Measurements from ENCODE around the gene TACC2. TPM values are rescaled to one million over a fixed set of nuclear protein-coding genes. Genes with fewer than 3 reads are reported as not detected.
A peak's percentile ranks its signal among the peaks of the same experiment; 100 is the strongest.
"Not testable (repeated sequence)": the region's sequence is repeated elsewhere in the genome, so short reads cannot be mapped to it uniquely, and the experiment has no call there.

TACC2 gene
- total and polyA plus RNA-seq, 4 donors, result 21.6 to 107 (median 64.9) TPM

GRCh38 chr10:122021828-122022227 is 32.9 kb downstream of the TACC2 start:
- Histone ChIP-seq H3K36me3 (ENCODE audit: control insufficient read depth, insufficient read depth, low read length) (no peaks in the 10 kb centered on the region), H3K9me3 (ENCODE audit: control insufficient read depth, insufficient read depth, low read length) (no peaks in the 10 kb centered on the region), H3K4me3 (ENCODE audit: low read depth, low read length) (no peak overlapping the region), H3K4me1 (ENCODE audit: control insufficient read depth, insufficient read depth, low read length) (peaks cover 5% of the 10 kb centered on the region), H3K27ac (ENCODE audit: low read depth, low read length) (no peak overlapping the region), H3K27me3 (ENCODE audit: control insufficient read depth, insufficient read depth, low read length) (peaks cover 11% of the 10 kb centered on the region)
- DNase-seq (ENCODE audit: low read depth in 4 of 6, low spot score in 6 of 6), result no peak
- WGBS (ENCODE audit: insufficient coverage), result 87% methylated on average over 5 of the region's 11 CpGs

DNA sequence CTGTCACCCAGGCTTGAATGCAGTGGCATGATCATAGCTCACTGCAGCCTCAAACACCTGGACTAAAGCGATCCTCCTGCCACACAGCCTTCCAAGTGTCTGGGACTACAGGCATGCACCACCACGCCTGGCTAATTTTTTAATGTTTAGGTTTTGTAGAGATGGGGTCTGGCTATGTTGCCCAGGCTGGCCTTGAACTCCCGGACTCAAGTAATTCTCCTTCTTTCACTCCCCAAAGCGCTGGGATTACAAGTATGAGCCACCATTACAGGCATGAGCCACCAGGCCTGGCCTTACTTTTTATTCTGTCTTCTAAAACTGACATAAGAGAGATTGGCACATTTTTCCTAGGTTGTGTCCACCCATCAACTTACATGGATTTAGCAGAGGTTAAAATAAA is 33.3 kb downstream of the TACC2 start:
- Histone ChIP-seq H3K4me3 (ENCODE audit: low read depth, low read length) (no peak overlapping the region), H3K27ac (ENCODE audit: low read depth, low read length) (no peak overlapping the region), H3K9me3 (ENCODE audit: control insufficient read depth, insufficient read depth, low read length) (no peaks in the 10 kb centered on the region), H3K27me3 (ENCODE audit: control insufficient read depth, insufficient read depth, low read length) (peaks cover 11% of the 10 kb centered on the region), H3K36me3 (ENCODE audit: control insufficient read depth, insufficient read depth, low read length) (no peaks in the 10 kb centered on the region), H3K4me1 (ENCODE audit: control insufficient read depth, insufficient read depth, low read length) (peaks cover 5% of the 10 kb centered on the region)
- DNase-seq (ENCODE audit: low read depth in 4 of 6, low spot score in 6 of 6), result no peak
- whole genome bisulfite sequencing (ENCODE audit: insufficient coverage), result 50% methylated on average over 2 of the region's 4 CpGs

DNA sequence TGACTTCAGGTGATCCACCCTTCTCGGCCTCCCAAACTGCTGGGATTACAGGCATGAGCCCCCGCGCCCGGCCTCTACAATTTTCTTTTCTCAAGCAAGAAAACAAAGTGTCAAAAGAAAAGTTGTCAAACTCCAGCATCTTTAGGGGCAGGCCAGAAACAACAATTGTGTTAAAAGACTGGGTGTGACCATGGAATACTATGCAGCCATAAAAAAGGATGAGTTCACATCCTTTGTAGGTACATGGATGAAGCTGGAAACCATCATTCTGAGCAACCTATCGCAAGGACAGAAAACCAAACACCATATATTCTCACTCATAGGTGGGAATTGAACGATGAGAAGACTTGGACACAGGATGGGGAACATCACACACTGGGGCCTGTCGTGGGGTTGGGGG is 34.3 kb downstream of the TACC2 start:
- H3K9me3 ChIP-seq (ENCODE audit: control insufficient read depth, insufficient read depth, low read length); DNase-seq (ENCODE audit: low read depth in 4 of 6, low spot score in 6 of 6); H3K36me3 ChIP-seq (ENCODE audit: control insufficient read depth, insufficient read depth, low read length); H3K27ac ChIP-seq (ENCODE audit: low read depth, low read length); H3K4me3 ChIP-seq (ENCODE audit: low read depth, low read length); H3K4me1 ChIP-seq (ENCODE audit: control insufficient read depth, insufficient read depth, low read length): not testable (repeated sequence)
- peaks cover 11% of the 10 kb centered on the region for H3K27me3 ChIP-seq (ENCODE audit: control insufficient read depth, insufficient read depth, low read length)
- WGBS (ENCODE audit: insufficient coverage), result 100% methylated on average over 3 of the region's 7 CpGs

- WGBS (ENCODE audit: insufficient coverage), result 0% methylated on average over 1 of the region's 8 CpGs
- DNase-seq (ENCODE audit: low read depth in 4 of 6, low spot score in 6 of 6), result peak in 2 of 6 donors; percentile 39 to 49
- Histone ChIP-seq H3K9me3 (ENCODE audit: control insufficient read depth, insufficient read depth, low read length) (no peaks in the 10 kb centered on the region), H3K27me3 (ENCODE audit: control insufficient read depth, insufficient read depth, low read length) (no peaks in the 10 kb centered on the region), H3K27ac (ENCODE audit: low read depth, low read length) (no peak overlapping the region), H3K4me1 (ENCODE audit: control insufficient read depth, insufficient read depth, low read length) (no peaks in the 10 kb centered on the region), H3K36me3 (ENCODE audit: control insufficient read depth, insufficient read depth, low read length) (no peaks in the 10 kb centered on the region), H3K4me3 (ENCODE audit: low read depth, low read length) (no peak overlapping the region)
Observed at GRCh38 chr10:122029499-122030199, 40.7 kb downstream of the TACC2 start.

- 80% methylated on average over 1 of the region's 7 CpGs for WGBS (ENCODE audit: insufficient coverage)
Observed at GRCh38 chr10:122030200-122030552, 41.2 kb downstream of the TACC2 start.

DNA sequence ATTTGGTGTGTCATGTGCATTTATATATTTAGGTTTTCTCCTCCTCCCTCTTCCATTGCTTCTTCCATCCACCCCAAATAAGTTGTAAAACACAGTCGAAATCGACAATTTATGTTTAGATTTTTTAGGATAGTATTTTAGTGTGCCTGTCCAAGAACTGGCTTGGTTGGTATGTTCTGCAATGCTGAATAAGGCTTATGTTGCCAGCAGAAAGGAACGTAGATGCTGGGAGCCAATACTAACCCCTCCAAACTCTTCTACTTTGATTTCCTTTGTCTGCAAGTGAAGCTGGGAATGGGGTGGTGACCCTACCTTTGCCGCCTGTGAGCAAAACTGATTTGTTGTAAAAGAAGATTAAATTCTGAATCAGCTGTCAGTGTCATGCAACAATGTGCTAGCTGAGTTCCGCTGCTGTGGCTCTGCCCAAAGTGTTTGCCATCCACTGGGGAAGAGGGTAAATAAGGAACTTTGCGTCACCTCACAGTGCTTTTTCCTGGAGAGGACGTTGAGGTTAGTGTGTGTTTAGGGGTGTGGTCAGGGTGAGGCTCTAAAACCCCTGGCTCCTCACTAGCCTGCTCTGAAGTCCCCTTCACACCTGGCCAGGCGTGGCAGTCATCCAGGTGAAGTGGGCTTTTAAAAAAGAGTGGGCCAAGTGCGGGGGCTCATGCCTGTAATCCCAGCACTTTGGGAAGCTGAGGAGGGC is 44.4 kb downstream of the TACC2 start:
- Histone ChIP-seq H3K36me3 (ENCODE audit: control insufficient read depth, insufficient read depth, low read length) (no peaks in the 10 kb centered on the region), H3K4me1 (ENCODE audit: control insufficient read depth, insufficient read depth, low read length) (no peaks in the 10 kb centered on the region), H3K27ac (ENCODE audit: low read depth, low read length) (no peak overlapping the region), H3K27me3 (ENCODE audit: control insufficient read depth, insufficient read depth, low read length) (no peaks in the 10 kb centered on the region), H3K4me3 (ENCODE audit: low read depth, low read length) (no peak overlapping the region), H3K9me3 (ENCODE audit: control insufficient read depth, insufficient read depth, low read length) (no peaks in the 10 kb centered on the region)
- peak in 1 of 6 donors; percentile 30 for DNase-seq (ENCODE audit: low read depth in 4 of 6, low spot score in 6 of 6)
- 81% methylated on average over 4 of the region's 9 CpGs for WGBS (ENCODE audit: insufficient coverage)

More at GRCh38 chr10:122030200-122030552, 41.2 kb downstream of the TACC2 start:
- H3K9me3 ChIP-seq (ENCODE audit: control insufficient read depth, insufficient read depth, low read length), result no peaks in the 10 kb centered on the region
- H3K27me3 ChIP-seq (ENCODE audit: control insufficient read depth, insufficient read depth, low read length), result no peaks in the 10 kb centered on the region
- no peaks in the 10 kb centered on the region for H3K36me3 ChIP-seq (ENCODE audit: control insufficient read depth, insufficient read depth, low read length)
- H3K4me1 ChIP-seq (ENCODE audit: control insufficient read depth, insufficient read depth, low read length), result no peaks in the 10 kb centered on the region
- DNase-seq (ENCODE audit: low read depth in 4 of 6, low spot score in 6 of 6), result no peak
- H3K4me3 ChIP-seq (ENCODE audit: low read depth, low read length), result no peak overlapping the region
- no peak overlapping the region for H3K27ac ChIP-seq (ENCODE audit: low read depth, low read length)

- Histone ChIP-seq H3K4me3 (ENCODE audit: low read depth, low read length) (no peak overlapping the region), H3K36me3 (ENCODE audit: control insufficient read depth, insufficient read depth, low read length) (no peaks in the 10 kb centered on the region), H3K4me1 (ENCODE audit: control insufficient read depth, insufficient read depth, low read length) (no peaks in the 10 kb centered on the region), H3K27ac (ENCODE audit: low read depth, low read length) (no peak overlapping the region), H3K9me3 (ENCODE audit: control insufficient read depth, insufficient read depth, low read length) (no peaks in the 10 kb centered on the region), H3K27me3 (ENCODE audit: control insufficient read depth, insufficient read depth, low read length) (no peaks in the 10 kb centered on the region)
- DNase-seq (ENCODE audit: low read depth in 4 of 6, low spot score in 6 of 6), result no peak
- 82% methylated on average over 5 of the region's 6 CpGs for WGBS (ENCODE audit: insufficient coverage)
Observed at GRCh38 chr10:122034149-122034756, 45.3 kb downstream of the TACC2 start.

GRCh38 chr10:122040786-122041185 is 51.8 kb downstream of the TACC2 start:
- DNase-seq (ENCODE audit: low read depth in 4 of 6, low spot score in 6 of 6), result no peak
- Histone ChIP-seq H3K4me1 (ENCODE audit: control insufficient read depth, insufficient read depth, low read length) (peaks cover 5% of the 10 kb centered on the region), H3K27ac (ENCODE audit: low read depth, low read length) (no peak overlapping the region), H3K4me3 (ENCODE audit: low read depth, low read length) (no peak overlapping the region), H3K9me3 (ENCODE audit: control insufficient read depth, insufficient read depth, low read length) (no peaks in the 10 kb centered on the region), H3K27me3 (ENCODE audit: control insufficient read depth, insufficient read depth, low read length) (no peaks in the 10 kb centered on the region), H3K36me3 (ENCODE audit: control insufficient read depth, insufficient read depth, low read length) (no peaks in the 10 kb centered on the region)
- 83% methylated on average over 8 of the region's 8 CpGs for WGBS (ENCODE audit: insufficient coverage)

- peaks cover 5% of the 10 kb centered on the region for H3K4me1 ChIP-seq (ENCODE audit: control insufficient read depth, insufficient read depth, low read length)
- no peaks in the 10 kb centered on the region for H3K36me3 ChIP-seq (ENCODE audit: control insufficient read depth, insufficient read depth, low read length)
- DNase-seq (ENCODE audit: low read depth in 4 of 6, low spot score in 6 of 6), result no peak
- no CpG with 5 or more reads among the region's 1 CpG for WGBS (ENCODE audit: insufficient coverage)
- no peaks in the 10 kb centered on the region for H3K9me3 ChIP-seq (ENCODE audit: control insufficient read depth, insufficient read depth, low read length)
- no peak overlapping the region for H3K4me3 ChIP-seq (ENCODE audit: low read depth, low read length)
- no peak overlapping the region for H3K27ac ChIP-seq (ENCODE audit: low read depth, low read length)
- H3K27me3 ChIP-seq (ENCODE audit: control insufficient read depth, insufficient read depth, low read length), result no peaks in the 10 kb centered on the region
Observed at GRCh38 chr10:122042836-122043235, 53.9 kb downstream of the TACC2 start.
